ENCODE measurements around the gene SYNE2.

Gene SYNE2

DNA sequence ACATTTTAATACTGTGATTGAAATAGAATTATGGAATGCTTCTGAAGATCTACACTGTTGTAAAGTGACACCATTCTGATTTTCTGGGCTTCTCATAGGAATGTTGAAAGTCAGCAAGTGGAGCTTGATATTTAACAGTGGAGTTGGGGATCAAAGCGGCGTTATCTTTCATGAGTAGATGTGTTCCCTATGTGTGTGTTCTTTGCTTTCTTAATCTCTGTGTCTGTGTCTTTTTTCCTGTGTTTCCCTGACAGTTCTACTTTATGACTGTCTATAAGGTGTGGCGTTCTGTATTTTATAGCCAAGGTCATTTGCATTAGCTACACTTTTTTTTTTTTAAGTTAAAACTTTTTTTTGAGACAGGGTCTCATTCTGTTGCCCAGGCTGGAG lies 24.7 kb downstream of the SYNE2 start:
- no peak for DNase-seq

DNA sequence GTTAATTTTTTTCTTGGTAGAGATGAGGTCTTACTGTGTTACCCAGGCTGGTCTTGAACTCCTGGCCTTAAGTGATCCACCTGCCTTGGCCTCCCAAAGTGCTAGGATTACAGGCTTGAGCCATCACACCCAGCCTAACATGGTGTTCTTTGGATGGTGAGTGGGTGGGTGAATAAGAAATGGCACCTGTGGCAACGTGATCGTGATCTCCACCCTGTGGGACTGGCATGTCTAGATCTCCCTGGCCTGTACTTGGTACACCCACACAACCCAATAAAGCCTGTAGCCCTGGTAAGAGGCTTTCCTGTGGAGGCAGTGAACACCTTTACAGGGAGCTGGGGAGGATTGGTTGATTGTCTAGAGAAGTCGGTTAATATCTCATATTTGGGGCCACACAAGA lies 25.2 kb downstream of the SYNE2 start:
- no peak for DNase-seq

- no peak for DNase-seq
Observed at GRCh38 chr14:63878792-63879191, 26.0 kb downstream of the SYNE2 start.

- no peak for DNase-seq
Observed at GRCh38 chr14:63881926-63882325, 29.1 kb downstream of the SYNE2 start.

GRCh38 chr14:63887899-63888298 lies 35.1 kb downstream of the SYNE2 start:
- DNase-seq: no peak

DNA sequence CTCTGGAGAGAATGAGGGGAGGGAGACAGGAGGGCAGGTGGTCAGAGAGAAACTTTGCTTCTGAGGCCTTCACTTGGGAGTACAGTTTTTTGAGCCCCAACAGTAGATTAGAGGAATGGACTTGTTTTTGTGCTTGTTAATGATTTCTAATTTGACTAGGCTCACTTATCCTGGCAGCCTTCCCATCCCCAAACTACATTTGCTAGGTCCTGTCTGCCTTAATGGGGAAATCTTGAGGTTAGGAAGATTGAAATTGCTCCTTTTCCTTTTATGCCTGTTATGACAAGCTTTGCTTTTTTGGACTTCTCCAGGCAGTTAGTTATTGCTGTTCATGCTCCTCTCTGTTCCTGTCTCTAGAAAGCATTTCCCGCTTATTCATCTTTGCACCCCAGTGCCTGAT lies 37.7 kb downstream of the SYNE2 start:
- no peak for DNase-seq

GRCh38 chr14:63891148-63891975 lies 38.6 kb downstream of the SYNE2 start:
- no peak for DNase-seq

- no peak for DNase-seq
Observed at GRCh38 chr14:63892265-63892664, 39.5 kb downstream of the SYNE2 start.

DNA sequence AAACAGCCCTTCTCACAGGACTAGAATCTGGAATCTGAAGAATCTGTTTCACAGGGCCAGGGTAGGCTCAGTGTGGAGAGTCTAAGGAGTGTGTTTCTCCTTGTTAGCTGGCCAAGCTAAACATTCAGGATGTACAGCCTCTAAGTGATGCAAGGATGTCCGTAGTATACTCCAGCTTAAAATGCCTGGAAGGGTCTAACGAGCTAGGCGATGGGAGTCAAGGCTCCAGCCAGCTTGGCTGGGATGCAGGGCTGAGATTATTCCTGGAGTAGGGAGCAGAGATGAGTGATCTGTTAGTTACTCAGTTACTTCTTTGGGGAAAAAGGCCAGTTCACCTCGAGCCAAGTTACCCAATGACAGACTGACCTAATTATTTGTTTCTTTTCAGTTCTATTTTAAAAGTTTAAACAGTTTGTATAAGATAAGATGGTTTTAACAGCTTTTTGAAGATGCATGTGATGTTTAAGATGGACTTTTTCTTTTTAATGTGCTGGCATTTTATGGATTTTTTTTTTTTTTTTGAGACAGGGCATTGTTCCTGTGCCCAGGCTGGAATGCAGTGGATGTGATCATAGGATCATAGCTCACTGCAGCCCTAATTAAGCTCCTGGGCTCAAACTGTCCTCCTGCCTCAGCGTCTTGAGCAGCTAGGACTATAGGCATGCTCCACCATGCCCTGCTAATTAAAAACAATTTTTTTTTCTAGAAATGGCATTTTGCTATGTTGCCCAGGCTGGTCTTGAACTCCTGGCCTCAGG lies 41.1 kb downstream of the SYNE2 start:
- DNase-seq: no peak

GRCh38 chr14:63895510-63895909 lies 42.7 kb downstream of the SYNE2 start:
- DNase-seq: no peak

- DNase-seq: no peak
Observed at GRCh38 chr14:63896278-63896720, 43.5 kb downstream of the SYNE2 start.

- DNase-seq: no peak
Observed at GRCh38 chr14:63897721-63898163, 44.9 kb downstream of the SYNE2 start.

- no peak for DNase-seq
Observed at GRCh38 chr14:63899953-63900352, 47.1 kb downstream of the SYNE2 start.

DNA sequence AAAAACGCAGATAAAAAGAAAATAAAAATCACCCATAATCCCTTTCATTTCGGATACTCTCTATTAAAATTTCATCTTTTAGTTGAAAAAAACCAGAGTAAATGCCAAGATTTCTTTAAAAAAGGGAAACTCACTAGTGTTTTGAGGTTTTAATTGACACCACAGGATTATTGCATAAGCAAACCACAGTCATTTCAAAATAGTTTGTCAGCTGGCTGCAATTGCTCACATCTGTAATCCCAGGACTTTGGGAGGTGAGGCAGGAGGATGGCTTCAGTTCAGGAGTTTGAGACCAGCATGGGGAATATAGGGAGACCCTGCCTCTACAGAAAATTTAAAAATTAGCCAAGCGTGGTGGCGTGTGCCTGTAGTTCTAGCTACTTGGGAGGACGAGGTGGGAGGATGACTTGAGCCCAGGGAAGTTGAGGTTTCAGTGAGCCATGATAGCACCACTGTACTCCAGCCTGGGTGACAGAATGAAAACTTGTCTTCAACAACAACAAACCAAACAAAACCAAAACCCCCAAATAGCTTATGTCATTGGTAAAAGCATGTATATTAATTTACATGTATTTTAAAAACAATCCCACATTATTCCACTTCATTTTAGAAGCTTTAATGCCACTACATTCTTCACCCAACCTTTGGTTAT lies 48.8 kb downstream of the SYNE2 start:
- no peak for DNase-seq

- DNase-seq: no peak
Observed at GRCh38 chr14:63902375-63902976, 49.7 kb downstream of the SYNE2 start.

GRCh38 chr14:63904724-63905123 lies 51.9 kb downstream of the SYNE2 start:
- no peak for DNase-seq

GRCh38 chr14:63905370-63905769 lies 52.6 kb downstream of the SYNE2 start:
- no peak for DNase-seq

GRCh38 chr14:63908667-63909264 lies 56.0 kb downstream of the SYNE2 start:
- DNase-seq: no peak

GRCh38 chr14:63909984-63910383 lies 57.2 kb downstream of the SYNE2 start:
- no peak for DNase-seq

GRCh38 chr14:63910583-63911363 lies 58.0 kb downstream of the SYNE2 start:
- no peak for DNase-seq

GRCh38 chr14:63911404-63911803 lies 58.6 kb downstream of the SYNE2 start:
- no peak for DNase-seq

DNA sequence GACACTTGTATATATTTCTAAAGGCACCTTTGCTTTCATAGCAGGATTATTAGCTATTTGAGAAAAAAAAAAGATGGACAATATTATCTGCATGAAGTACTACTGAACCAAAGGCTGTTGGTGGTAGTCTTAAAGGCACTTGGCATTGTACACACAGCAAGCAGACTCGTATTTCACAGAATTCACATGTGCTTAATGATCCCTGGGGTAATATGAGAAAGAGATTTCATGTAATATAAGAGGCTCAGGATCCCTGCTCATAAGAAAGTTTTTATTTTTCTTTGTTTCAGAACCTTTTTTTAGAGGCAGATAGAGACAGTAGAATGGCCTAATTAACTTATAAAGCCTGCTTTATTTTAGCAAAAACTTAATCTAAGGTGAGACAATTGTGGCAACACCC lies 59.5 kb downstream of the SYNE2 start:
- no peak for DNase-seq
